Measurements from ENCODE around the gene TMEM106A. TPM values are rescaled to one million over a fixed set of nuclear protein-coding genes. Genes with fewer than 3 reads are reported as not detected.
A peak's percentile ranks its signal among the peaks of the same experiment; 100 is the strongest.
"Not testable (repeated sequence)": the region's sequence is repeated elsewhere in the genome, so short reads cannot be mapped to it uniquely, and the experiment has no call there.

The TMEM106A gene
- total and polyA plus RNA-seq, 5 experiments from 2014 or later: 4.1 to 18.0 (median 5.5) TPM

GRCh38 chr17:43186656-43187055 is 25.0 kb upstream of the TMEM106A start:
- DNase-seq, H3K27me3 Mint-ChIP-seq, ATAC-seq, H3K4me1 Mint-ChIP-seq, H3K4me3 Mint-ChIP-seq, H3K9me3 Mint-ChIP-seq: not testable (repeated sequence)
- POLR2A ChIA-PET: interaction anchor here (0.6 kb wide), 1 partner anchor 14 kb away, joined by 5 read pairs; no protein-coding TSS in a partner anchor
- H3K27ac Mint-ChIP-seq: peak overlapping the region in 2 of 10 donors; percentile 51 to 80
- H3K36me3 Mint-ChIP-seq: peaks cover 0 to 90% (median 31%) of the 10 kb centered on the region in 3 donors

- ATAC-seq: no peak
- POLR2A ChIA-PET: interaction anchor here (0.6 kb wide), 2 partner anchors 13 to 80 kb away, joined by 3 read pairs; no protein-coding TSS in a partner anchor
- DNase-seq: no peak
- peaks cover 0 to 97% (median 40%) of the 10 kb centered on the region in 3 donors for H3K36me3 Mint-ChIP-seq
- H3K27ac Mint-ChIP-seq: no peak overlapping the region
- H3K4me3 Mint-ChIP-seq: no peak overlapping the region
- no peaks in the 10 kb centered on the region for H3K27me3 Mint-ChIP-seq
- H3K9me3 Mint-ChIP-seq: no peaks in the 10 kb centered on the region
- H3K4me1 Mint-ChIP-seq: peaks cover 0 to 4% (median 3%) of the 10 kb centered on the region in 4 donors
Measured at GRCh38 chr17:43193251-43193650, 18.4 kb upstream of the TMEM106A start.

GRCh38 chr17:43199633-43200032 is 12.0 kb upstream of the TMEM106A start:
- Mint-ChIP-seq H3K27ac (no peak overlapping the region), H3K36me3 (peaks cover 0 to 96% (median 33%) of the 10 kb centered on the region in 3 donors), H3K27me3 (no peaks in the 10 kb centered on the region), H3K4me3 (no peak overlapping the region), H3K4me1 (peaks cover 0 to 4% (median 2%) of the 10 kb centered on the region in 4 donors), H3K9me3 (no peaks in the 10 kb centered on the region)
- DNase-seq (no peak), ATAC-seq (no peak)
- POLR2A ChIA-PET: interaction anchor here (0.7 to 1.7 kb wide), 3 partner anchors 12 to 28 kb away, joined by 4 to 6 read pairs (median 5); partner anchors contain the start of genes NBR1 and TMEM106A

DNA sequence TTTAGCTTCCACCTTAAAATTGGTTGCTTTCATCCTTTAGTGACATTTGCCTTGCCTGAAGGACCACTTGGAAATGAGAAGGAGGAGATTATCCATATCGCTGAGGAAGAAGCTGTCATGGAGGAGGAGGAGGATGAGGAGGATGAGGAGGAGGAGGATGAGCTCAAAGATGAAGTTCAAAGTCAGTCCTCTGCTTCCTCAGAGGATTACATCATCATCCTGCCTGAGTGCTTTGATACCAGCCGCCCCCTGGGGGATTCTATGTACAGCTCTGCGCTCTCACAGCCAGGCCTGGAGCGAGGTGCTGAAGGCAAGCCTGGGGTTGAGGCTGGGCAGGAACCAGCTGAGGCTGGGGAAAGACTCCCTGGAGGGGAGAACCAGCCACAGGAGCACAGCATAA is 11.5 kb upstream of the TMEM106A start:
- peaks cover under 1 to 94% (median 30%) of the 10 kb centered on the region in 3 donors for H3K36me3 Mint-ChIP-seq
- POLR2A ChIA-PET: interaction anchor here (0.6 to 1.8 kb wide), 4 partner anchors 11 to 116 kb away, joined by 5 to 6 read pairs (median 6); partner anchors contain the start of gene TMEM106A
- H3K27me3 Mint-ChIP-seq: no peaks in the 10 kb centered on the region
- no peaks in the 10 kb centered on the region for H3K9me3 Mint-ChIP-seq
- H3K4me3 Mint-ChIP-seq: no peak overlapping the region
- no peak for ATAC-seq
- H3K4me1 Mint-ChIP-seq: peaks cover 0 to 4% (median 2%) of the 10 kb centered on the region in 4 donors
- no peak for DNase-seq
- H3K27ac Mint-ChIP-seq: no peak overlapping the region

GRCh38 chr17:43203013-43203412 is 8.7 kb upstream of the TMEM106A start:
- ATAC-seq, H3K4me1 Mint-ChIP-seq, H3K4me3 Mint-ChIP-seq, DNase-seq, H3K9me3 Mint-ChIP-seq, H3K27me3 Mint-ChIP-seq: not testable (repeated sequence)
- peak overlapping the region in 1 of 10 donors; percentile 7 for H3K27ac Mint-ChIP-seq
- H3K36me3 Mint-ChIP-seq: peaks cover 4 to 89% (median 22%) of the 10 kb centered on the region in 3 donors
- POLR2A ChIA-PET: interaction anchor here (0.6 kb wide), 1 partner anchor 1952 kb away, joined by 6 read pairs; no protein-coding TSS in a partner anchor

DNA sequence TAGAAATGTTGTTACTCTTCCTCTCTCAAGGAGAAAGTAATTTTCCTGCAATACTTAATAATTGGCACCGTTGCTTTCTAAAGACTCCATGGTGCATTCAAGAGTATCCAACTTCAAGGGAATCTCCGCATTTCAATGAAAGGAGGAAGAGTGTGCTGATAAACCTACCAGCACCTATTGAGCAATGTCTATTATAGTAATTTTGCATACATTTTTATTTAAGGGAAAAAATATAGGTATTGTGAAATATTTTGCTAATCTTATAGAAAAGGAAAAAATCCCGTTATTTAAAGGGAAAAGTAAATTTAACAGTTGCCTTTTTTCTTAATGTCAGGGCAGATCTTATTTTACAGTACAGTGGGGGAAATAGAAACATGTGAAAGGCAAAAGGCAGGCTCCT is 1.1 kb upstream of the TMEM106A start:
- no peaks in the 10 kb centered on the region for H3K9me3 Mint-ChIP-seq
- peak overlapping the region; percentile 95 to 99 (median 97) for H3K27ac Mint-ChIP-seq
- DNase-seq: no peak
- H3K27me3 Mint-ChIP-seq: no peaks in the 10 kb centered on the region
- ATAC-seq: no peak
- POLR2A ChIA-PET: interaction anchor here (0.7 to 12.3 kb wide), 6 partner anchors 11 to 203 kb away, joined by 3 to 189 read pairs (median 6); partner anchors contain the start of genes IFI35 and NBR1
- H3K4me1 Mint-ChIP-seq: peaks cover 20 to 45% (median 32%) of the 10 kb centered on the region in 4 donors
- peak overlapping the region; percentile 88 to 100 (median 99) for H3K4me3 Mint-ChIP-seq
- H3K36me3 Mint-ChIP-seq: peaks cover 4 to 46% (median 8%) of the 10 kb centered on the region in 3 donors

GRCh38 chr17:43211123-43211479 is 574 bp upstream of the TMEM106A start:
- ATAC-seq (no peak), DNase-seq (peak in 2 of 10 donors; percentile 7 to 8)
- POLR2A ChIA-PET: interaction anchor here (0.6 to 12.3 kb wide), 15 partner anchors 11 to 1937 kb away, joined by 3 to 189 read pairs (median 5); partner anchors contain the start of genes HEXIM1, IFI35, NBR1 and RPL27
- peaks cover 4 to 46% (median 11%) of the 10 kb centered on the region in 3 donors for H3K36me3 Mint-ChIP-seq
- peak overlapping the region; percentile 88 to 100 (median 99) for H3K4me3 Mint-ChIP-seq
- H3K27me3 Mint-ChIP-seq: no peaks in the 10 kb centered on the region
- no peaks in the 10 kb centered on the region for H3K9me3 Mint-ChIP-seq
- H3K4me1 Mint-ChIP-seq: peaks cover 23 to 45% (median 36%) of the 10 kb centered on the region in 4 donors
- H3K27ac Mint-ChIP-seq: peak overlapping the region; percentile 95 to 99 (median 97)

- Mint-ChIP-seq H3K4me1 (peaks cover 31 to 56% (median 51%) of the 10 kb centered on the region in 4 donors), H3K4me3 (peak overlapping the region; percentile 88 to 100 (median 99)), H3K27me3 (no peaks in the 10 kb centered on the region), H3K9me3 (no peaks in the 10 kb centered on the region), H3K36me3 (peaks cover 4 to 36% (median 11%) of the 10 kb centered on the region in 3 donors), H3K27ac (peak overlapping the region; percentile 95 to 99 (median 97))
- POLR2A ChIA-PET: interaction anchor here (0.6 to 12.3 kb wide), 10 partner anchors 9 to 1941 kb away, joined by 3 to 189 read pairs (median 6); partner anchors contain the start of gene NBR1
- DNase-seq: peak in 2 of 10 donors; percentile 11 to 34
- peak in 1 of 2 donors; percentile 37 for ATAC-seq
Measured at GRCh38 chr17:43212641-43213490, 1.2 kb downstream of the TMEM106A start.

- H3K4me1 Mint-ChIP-seq: peaks cover 30 to 63% (median 55%) of the 10 kb centered on the region in 4 donors
Measured at GRCh38 chr17:43213545-43213944, 1.9 kb downstream of the TMEM106A start.

GRCh38 chr17:43215341-43215740 is 3.7 kb downstream of the TMEM106A start:
- Mint-ChIP-seq H3K27me3 (no peaks in the 10 kb centered on the region), H3K4me1 (peaks cover 32 to 70% (median 61%) of the 10 kb centered on the region in 4 donors), H3K36me3 (peaks cover 0 to 16% (median 3%) of the 10 kb centered on the region in 3 donors), H3K27ac (peak overlapping the region in 3 of 10 donors; percentile 7 to 82 (median 40)), H3K4me3 (no peak overlapping the region), H3K9me3 (no peaks in the 10 kb centered on the region)
- no peak for DNase-seq
- ATAC-seq: no peak
- POLR2A ChIA-PET: interaction anchor here (0.8 to 12.3 kb wide), 2 partner anchors 44 to 101 kb away, joined by 4 to 189 read pairs; no protein-coding TSS in a partner anchor

More at GRCh38 chr17:43213545-43213944, 1.9 kb downstream of the TMEM106A start:
- Mint-ChIP-seq H3K27ac (peak overlapping the region in 8 of 10 donors; percentile 31 to 98 (median 76)), H3K27me3 (no peaks in the 10 kb centered on the region), H3K4me3 (peak overlapping the region in 5 of 10 donors; percentile 62 to 99 (median 98)), H3K9me3 (no peaks in the 10 kb centered on the region), H3K36me3 (peaks cover 4 to 30% (median 8%) of the 10 kb centered on the region in 3 donors)
- POLR2A ChIA-PET: interaction anchor here (0.5 to 12.3 kb wide), 4 partner anchors 12 to 1940 kb away, joined by 3 to 189 read pairs (median 4); no protein-coding TSS in a partner anchor
- no peak for DNase-seq
- no peak for ATAC-seq

DNA sequence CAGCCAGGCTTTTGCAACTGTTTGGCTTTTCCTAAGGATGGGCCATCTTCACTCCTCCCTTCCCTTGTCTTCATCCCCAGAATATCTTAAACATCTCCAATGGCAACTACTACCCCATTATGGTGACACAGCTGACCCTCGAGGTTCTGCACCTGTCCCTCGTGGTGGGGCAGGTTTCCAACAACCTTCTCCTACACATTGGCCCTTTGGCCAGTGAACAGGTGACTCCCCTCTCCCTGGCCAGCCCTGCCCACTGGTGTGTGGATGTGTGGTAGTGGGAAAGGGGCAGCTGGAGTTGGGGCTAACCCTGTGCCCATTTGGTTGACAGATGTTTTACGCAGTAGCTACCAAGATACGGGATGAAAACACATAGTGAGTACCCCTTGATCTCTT is 4.7 kb downstream of the TMEM106A start:
- H3K36me3 Mint-ChIP-seq: peaks cover 0 to 15% (median 3%) of the 10 kb centered on the region in 3 donors
- DNase-seq (no peak), ATAC-seq (no peak)
- H3K27ac Mint-ChIP-seq: peak overlapping the region in 2 of 10 donors; percentile 71 to 81
- H3K27me3 Mint-ChIP-seq: no peaks in the 10 kb centered on the region
- H3K4me3 Mint-ChIP-seq: no peak overlapping the region
- POLR2A ChIA-PET: interaction anchor here (0.6 to 12.3 kb wide), 6 partner anchors 16 to 218 kb away, joined by 3 to 189 read pairs (median 5); partner anchors contain the start of genes RPL27 and VAT1
- peaks cover 28 to 62% (median 52%) of the 10 kb centered on the region in 4 donors for H3K4me1 Mint-ChIP-seq
- H3K9me3 Mint-ChIP-seq: no peaks in the 10 kb centered on the region

Data from naive thymus-derived CD8-positive, alpha-beta T cell (primary cell).